Activated naive CD8-positive, alpha-beta T cell treated with anti-CD3 and anti-CD28 coated beads, Interleukin-2, amount 10 ng/mL, durations not matched to agents 7 days and 5 days (primary cell): Measurements from ENCODE around the gene MFN2. TPM values are rescaled to one million over a fixed set of nuclear protein-coding genes. Genes with fewer than 3 reads are reported as not detected.

Experiments
- ATAC-seq: fragments of 150-1000 bp; cut with Tn5 transposase; one replicate; pipeline ENCODE4 v1.10.0; 2021; ENCODE audit warnings: low read depth, moderate library complexity
- POLR2A ChIA-PET: fragments of 350-600 bp; sonication (Branson Sonifier 250); formaldehyde crosslinking; loops from one replicate; lab custom pipeline; 2021; ENCODE audit warnings: antibody characterized with exemption; lab: Charles Lee
- DNase-seq: peaks from one replicate; pipeline ENCODE4 v3.0.0; 2021
- H3K27ac Mint-ChIP-seq: one replicate; pipeline ENCODE4 v1.8.0; 2022; ENCODE audit warnings: mild to moderate bottlenecking, mixed read lengths
- H3K27me3 Mint-ChIP-seq: one replicate; pipeline ENCODE4 v1.8.0; 2022; ENCODE audit warnings: mild to moderate bottlenecking, moderate library complexity, mixed read lengths
- H3K36me3 Mint-ChIP-seq: one replicate; pipeline ENCODE4 v1.8.0; 2021; ENCODE audit warnings: mild to moderate bottlenecking, mixed read lengths
- H3K4me1 Mint-ChIP-seq: one replicate; pipeline ENCODE4 v1.8.0; 2021; ENCODE audit warnings: mixed read lengths
- H3K4me3 Mint-ChIP-seq: one replicate; pipeline ENCODE4 v1.8.0; 2022; ENCODE audit warnings: mild to moderate bottlenecking, moderate library complexity, mixed read lengths
- H3K9me3 Mint-ChIP-seq: one replicate; pipeline ENCODE4 v1.8.0; 2021; ENCODE audit warnings: mixed read lengths
- total RNA-seq, 2 experiments: library from RNA; stranded (reverse); gene quantifications; one replicate each; pipeline ENCODE4 v1.2.3, GENCODE V29; 2021

MFN2 gene
- total RNA-seq, 2 experiments from 2014 or later: 51.4 TPM

- Mint-ChIP-seq H3K4me1 (peaks cover 13% of the 10 kb centered on the region), H3K4me3 (no peak overlapping the region), H3K9me3 (no peaks in the 10 kb centered on the region), H3K27me3 (no peaks in the 10 kb centered on the region), H3K27ac (no peak overlapping the region), H3K36me3 (peaks cover 25% of the 10 kb centered on the region)
- no peak for DNase-seq
- no peak for ATAC-seq
- POLR2A ChIA-PET: interaction anchor here (0.6 to 1.2 kb wide), 2 partner anchors 9 to 30 kb away, joined by 3 read pairs; partner anchors contain the start of gene MIIP
Measured at GRCh38 chr1:11989669-11990068, 9.4 kb downstream of the MFN2 start.

DNA sequence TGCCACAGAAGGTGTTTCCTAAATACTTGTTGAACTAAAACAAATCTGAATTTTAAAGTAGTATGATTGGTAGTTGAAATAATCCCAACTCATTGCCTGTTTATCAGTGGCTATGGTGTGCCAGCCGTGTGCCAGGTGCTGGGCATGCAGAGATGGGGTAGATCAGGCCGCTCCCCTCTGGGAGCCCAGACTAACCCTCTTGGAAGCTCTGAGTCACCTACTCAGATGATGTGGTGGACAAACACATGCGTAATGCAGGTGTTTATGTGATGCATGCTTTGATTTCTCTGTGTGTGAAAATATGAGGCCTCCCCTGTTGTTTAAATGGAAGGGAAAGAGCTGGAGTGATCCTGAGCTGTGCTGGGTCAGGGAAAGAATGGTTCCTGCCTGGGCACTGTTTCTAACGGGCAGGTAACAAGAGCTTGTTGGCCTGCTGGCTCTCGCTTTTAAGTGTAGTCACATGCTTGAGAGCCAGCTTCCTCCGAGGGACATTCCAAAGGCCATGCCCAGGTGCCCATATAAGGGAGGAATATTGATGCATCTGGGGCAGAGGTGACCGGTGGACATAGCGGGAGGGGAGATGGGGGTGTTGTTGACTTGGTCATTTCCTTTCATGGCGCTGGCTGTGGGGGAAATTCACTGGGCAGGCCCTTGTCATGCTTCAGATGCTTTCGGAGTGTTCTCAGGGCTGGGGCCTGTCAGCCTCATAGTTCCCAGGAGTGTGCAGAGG lies 10.2 kb downstream of the MFN2 start:
- H3K4me1 Mint-ChIP-seq: peaks cover 13% of the 10 kb centered on the region
- H3K9me3 Mint-ChIP-seq: no peaks in the 10 kb centered on the region
- peaks cover 26% of the 10 kb centered on the region for H3K36me3 Mint-ChIP-seq
- DNase-seq (no peak), ATAC-seq (no peak)
- no peaks in the 10 kb centered on the region for H3K27me3 Mint-ChIP-seq
- H3K4me3 Mint-ChIP-seq: no peak overlapping the region
- no peak overlapping the region for H3K27ac Mint-ChIP-seq
- POLR2A ChIA-PET: interaction anchor here (0.6 to 0.8 kb wide), 2 partner anchors 10 to 29 kb away, joined by 3 read pairs; partner anchors contain the start of gene MIIP

- POLR2A ChIA-PET: interaction anchor here (0.6 to 1.1 kb wide), 2 partner anchors 84 to 180 kb away, joined by 3 to 4 read pairs; no protein-coding TSS in a partner anchor
- Mint-ChIP-seq H3K27ac (no peak overlapping the region), H3K36me3 (peaks cover 22% of the 10 kb centered on the region), H3K27me3 (no peaks in the 10 kb centered on the region), H3K9me3 (no peaks in the 10 kb centered on the region), H3K4me1 (peaks cover 5% of the 10 kb centered on the region), H3K4me3 (no peak overlapping the region)
- DNase-seq (no peak), ATAC-seq (no peak)
Measured at GRCh38 chr1:11991969-11992676, 11.9 kb downstream of the MFN2 start.

DNA sequence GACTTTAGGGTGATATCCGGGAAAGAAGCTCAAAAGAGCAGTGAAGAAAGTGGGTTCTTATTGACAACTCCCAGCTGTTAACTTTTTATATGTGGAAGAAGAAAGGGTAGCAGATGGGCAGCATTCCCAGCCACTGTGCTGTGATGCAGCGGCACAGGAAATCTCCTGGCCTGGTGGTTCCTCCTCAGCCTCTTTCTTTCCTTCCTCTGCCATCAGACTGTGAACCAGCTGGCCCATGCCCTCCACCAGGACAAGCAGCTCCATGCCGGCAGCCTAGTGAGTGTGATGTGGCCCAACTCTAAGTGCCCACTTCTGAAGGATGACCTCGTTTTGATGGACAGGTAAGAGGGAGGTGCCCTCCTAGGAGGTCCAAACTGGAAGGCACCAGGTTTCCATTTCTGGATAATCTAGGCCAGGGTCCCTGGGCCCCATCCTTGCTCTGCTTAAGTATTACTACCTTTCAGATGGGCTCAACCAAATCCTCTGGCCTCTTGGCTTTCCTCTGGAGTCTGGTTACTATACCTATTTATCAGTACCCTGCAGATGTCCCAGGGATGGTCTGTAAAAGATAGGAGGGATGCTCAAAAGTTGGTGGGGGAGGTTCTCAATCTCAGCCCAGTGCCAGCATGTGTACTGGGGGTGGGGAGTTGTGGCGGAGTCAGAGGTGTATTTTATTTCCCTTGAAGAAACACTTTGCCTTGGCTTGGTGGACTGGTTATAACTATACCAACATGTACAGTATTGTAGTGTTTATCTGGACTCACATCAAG lies 17.0 kb downstream of the MFN2 start:
- Mint-ChIP-seq H3K9me3 (no peaks in the 10 kb centered on the region), H3K4me1 (no peaks in the 10 kb centered on the region), H3K36me3 (peaks cover 18% of the 10 kb centered on the region), H3K27ac (no peak overlapping the region), H3K4me3 (no peak overlapping the region), H3K27me3 (no peaks in the 10 kb centered on the region)
- ATAC-seq (no peak), DNase-seq (no peak)
- POLR2A ChIA-PET: interaction anchor here (0.6 to 1.3 kb wide), 3 partner anchors 17 to 88 kb away, joined by 3 to 4 read pairs (median 4); partner anchors contain the start of gene MFN2

DNA sequence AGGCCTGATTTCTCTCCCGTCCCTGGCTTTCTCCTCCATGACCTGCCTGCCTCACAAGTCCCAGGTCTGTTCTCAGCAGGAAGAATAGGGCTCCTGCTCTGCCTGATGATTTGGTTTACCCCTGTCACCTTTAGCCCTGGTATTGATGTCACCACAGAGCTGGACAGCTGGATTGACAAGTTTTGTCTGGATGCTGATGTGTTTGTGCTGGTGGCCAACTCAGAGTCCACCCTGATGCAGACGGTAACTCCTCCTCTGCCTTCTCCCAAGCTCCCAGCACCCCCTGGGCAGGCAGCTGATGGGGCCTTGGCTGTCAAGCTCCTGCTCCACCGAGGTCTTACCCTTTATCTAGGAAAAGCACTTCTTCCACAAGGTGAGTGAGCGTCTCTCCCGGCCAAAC lies 18.4 kb downstream of the MFN2 start:
- Mint-ChIP-seq H3K4me3 (no peak overlapping the region), H3K36me3 (peaks cover 21% of the 10 kb centered on the region), H3K9me3 (no peaks in the 10 kb centered on the region), H3K4me1 (no peaks in the 10 kb centered on the region), H3K27ac (no peak overlapping the region), H3K27me3 (no peaks in the 10 kb centered on the region)
- POLR2A ChIA-PET: no interaction called here
- ATAC-seq: no peak
- DNase-seq: no peak

- Mint-ChIP-seq H3K36me3 (peaks cover 21% of the 10 kb centered on the region), H3K27ac (no peak overlapping the region), H3K9me3 (no peaks in the 10 kb centered on the region), H3K27me3 (no peaks in the 10 kb centered on the region), H3K4me1 (no peaks in the 10 kb centered on the region), H3K4me3 (no peak overlapping the region)
- no peak for DNase-seq
- POLR2A ChIA-PET: no interaction called here
- no peak for ATAC-seq
Measured at GRCh38 chr1:11999236-11999635, 19.0 kb downstream of the MFN2 start.

GRCh38 chr1:12001249-12001917 lies 21.1 kb downstream of the MFN2 start:
- no peak overlapping the region for H3K4me3 Mint-ChIP-seq
- H3K36me3 Mint-ChIP-seq: peaks cover 31% of the 10 kb centered on the region
- peak overlapping the region; percentile 25 for H3K27ac Mint-ChIP-seq
- H3K9me3 Mint-ChIP-seq: no peaks in the 10 kb centered on the region
- H3K4me1 Mint-ChIP-seq: no peaks in the 10 kb centered on the region
- H3K27me3 Mint-ChIP-seq: no peaks in the 10 kb centered on the region
- DNase-seq (peak; percentile 49), ATAC-seq (no peak)
- POLR2A ChIA-PET: interaction anchor here (1.3 kb wide), 1 partner anchor 94 kb away, joined by 3 read pairs; no protein-coding TSS in a partner anchor

- POLR2A ChIA-PET: interaction anchor here (1.3 kb wide), 1 partner anchor 94 kb away, joined by 3 read pairs; no protein-coding TSS in a partner anchor
- H3K4me1 Mint-ChIP-seq: no peaks in the 10 kb centered on the region
- ATAC-seq: no peak
- no peaks in the 10 kb centered on the region for H3K9me3 Mint-ChIP-seq
- no peak for DNase-seq
- peaks cover 31% of the 10 kb centered on the region for H3K36me3 Mint-ChIP-seq
- no peaks in the 10 kb centered on the region for H3K27me3 Mint-ChIP-seq
- H3K4me3 Mint-ChIP-seq: no peak overlapping the region
- no peak overlapping the region for H3K27ac Mint-ChIP-seq
Measured at GRCh38 chr1:12001996-12002493, 21.8 kb downstream of the MFN2 start.

DNA sequence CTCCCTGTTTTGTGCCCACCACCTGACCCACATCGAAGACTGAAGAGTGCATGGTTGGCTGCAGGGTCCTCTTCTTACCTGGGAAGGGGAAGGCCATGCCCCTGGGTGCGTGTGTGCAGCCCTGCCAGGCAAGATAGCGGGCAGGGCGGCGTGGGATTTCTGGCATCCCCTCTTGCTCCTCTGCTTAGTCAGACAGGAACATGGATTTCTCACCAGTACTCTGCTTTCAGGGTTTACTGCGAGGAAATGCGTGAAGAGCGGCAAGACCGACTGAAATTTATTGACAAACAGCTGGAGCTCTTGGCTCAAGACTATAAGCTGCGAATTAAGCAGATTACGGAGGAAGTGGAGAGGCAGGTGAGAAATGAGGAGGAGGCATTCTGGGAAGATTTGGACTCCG lies 23.5 kb downstream of the MFN2 start:
- H3K4me3 Mint-ChIP-seq: no peak overlapping the region
- DNase-seq (no peak), ATAC-seq (no peak)
- H3K27me3 Mint-ChIP-seq: no peaks in the 10 kb centered on the region
- no peak overlapping the region for H3K27ac Mint-ChIP-seq
- no peaks in the 10 kb centered on the region for H3K9me3 Mint-ChIP-seq
- H3K36me3 Mint-ChIP-seq: peaks cover 39% of the 10 kb centered on the region
- POLR2A ChIA-PET: interaction anchor here (0.7 kb wide), 1 partner anchor 1313 kb away, joined by 3 read pairs; no protein-coding TSS in a partner anchor
- no peaks in the 10 kb centered on the region for H3K4me1 Mint-ChIP-seq

GRCh38 chr1:12005488-12006166 lies 25.4 kb downstream of the MFN2 start:
- DNase-seq (no peak), ATAC-seq (no peak)
- no peaks in the 10 kb centered on the region for H3K4me1 Mint-ChIP-seq
- H3K27ac Mint-ChIP-seq: no peak overlapping the region
- no peaks in the 10 kb centered on the region for H3K9me3 Mint-ChIP-seq
- H3K27me3 Mint-ChIP-seq: no peaks in the 10 kb centered on the region
- POLR2A ChIA-PET: interaction anchor here (1.2 kb wide), 1 partner anchor 97 kb away, joined by 5 read pairs; no protein-coding TSS in a partner anchor
- no peak overlapping the region for H3K4me3 Mint-ChIP-seq
- H3K36me3 Mint-ChIP-seq: peaks cover 44% of the 10 kb centered on the region

DNA sequence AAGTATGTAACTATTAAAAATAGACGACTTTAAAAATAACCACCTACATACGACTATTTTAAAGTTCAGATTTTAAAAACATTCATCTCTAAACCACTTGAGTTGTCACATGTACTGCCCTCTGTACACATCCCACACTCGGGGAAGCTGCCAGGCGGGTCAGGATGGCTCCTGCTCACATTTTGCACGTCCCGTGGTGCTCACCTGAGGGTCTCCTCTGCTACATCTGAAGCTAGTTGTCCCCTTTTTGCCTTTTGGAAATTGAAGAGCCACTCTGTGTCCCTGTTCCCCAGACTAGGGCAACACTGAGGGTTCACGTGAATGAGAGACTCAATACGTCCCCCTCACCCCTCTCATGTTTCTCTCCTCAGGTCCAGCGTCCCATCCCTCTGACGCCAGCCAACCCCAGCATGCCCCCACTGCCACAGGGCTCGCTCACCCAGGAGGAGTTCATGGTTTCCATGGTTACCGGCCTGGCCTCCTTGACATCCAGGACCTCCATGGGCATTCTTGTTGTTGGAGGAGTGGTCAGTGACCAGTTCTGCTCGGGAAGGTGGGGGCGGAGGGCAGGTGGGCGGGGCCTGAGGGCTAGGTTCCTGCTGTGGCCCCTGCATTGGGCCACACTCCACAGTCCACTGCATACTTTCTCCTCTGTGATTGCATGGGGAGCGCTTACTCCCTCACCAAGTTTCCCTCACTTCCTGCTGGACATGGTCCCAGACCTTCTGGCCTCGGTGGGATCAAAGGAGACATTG lies 26.1 kb downstream of the MFN2 start:
- H3K36me3 Mint-ChIP-seq: peaks cover 46% of the 10 kb centered on the region
- POLR2A ChIA-PET: no interaction called here
- no peak for ATAC-seq

More for the DNA sequence above, 26.1 kb downstream of the MFN2 start:
- no peaks in the 10 kb centered on the region for H3K27me3 Mint-ChIP-seq
- no peak for DNase-seq
- H3K9me3 Mint-ChIP-seq: no peaks in the 10 kb centered on the region
- no peaks in the 10 kb centered on the region for H3K4me1 Mint-ChIP-seq
- H3K27ac Mint-ChIP-seq: no peak overlapping the region
- no peak overlapping the region for H3K4me3 Mint-ChIP-seq
